ENCODE data around the gene MOSPD3. TPM values are rescaled to one million over a fixed set of nuclear protein-coding genes. Genes with fewer than 3 reads are reported as not detected.
A peak's percentile ranks its signal among the peaks of the same experiment; 100 is the strongest.

MOSPD3 gene
- polyA plus RNA-seq, 1 of the 3 experiments (the other 2 are of a cell fraction) = 61.7 TPM

GRCh38 chr7:100639995-100640516, 27.7 kb downstream of the MOSPD3 start:
- H3K79me2 ChIP-seq (ENCODE audit: insufficient read depth) = no peaks in the 10 kb centered on the region
- CTCF ChIA-PET = interaction anchor here (1.1 to 3.8 kb wide), 3 partner anchors 11 to 52 kb away, joined by 3 to 19 read pairs (median 6); no protein-coding TSS in a partner anchor
- H3K27ac ChIP-seq (ENCODE audit: low read depth in 2 of 2, low read length in 1 of 2) = no peak overlapping the region
- no peaks in the 10 kb centered on the region for H3K9me2 ChIP-seq
- H3K4me2 ChIP-seq = no peak overlapping the region
- no peak for DNase-seq
- no peaks in the 10 kb centered on the region for H3K9me3 ChIP-seq
- no peak overlapping the region for H3K9ac ChIP-seq
- H3F3A ChIP-seq (replicated peaks; ENCODE audit: insufficient read depth) = no peaks in the 10 kb centered on the region
- H3K36me3 ChIP-seq (replicated peaks in 1 of 2; ENCODE audit: control insufficient read depth in 1 of 2, insufficient read depth in 2 of 2, low read length in 1 of 2) = no peaks in the 10 kb centered on the region
- peaks cover 0 to 9% of the 10 kb centered on the region in 2 experiments; a peak in 1 of 4 replicates for H3K4me1 ChIP-seq (ENCODE audit: control insufficient read depth in 1 of 2, insufficient read depth in 2 of 2, low read depth in 1 of 2, low read length in 1 of 2)
- no peak overlapping the region for H3K4me3 ChIP-seq (ENCODE audit: low read depth in 2 of 2, low read length in 1 of 2)
- TF ChIP-seq ELF1 (IDR thresholded peaks at IDR 0.05) (no peak), SMC3 (IDR thresholded peaks at IDR 0.05; ENCODE audit: low read depth, low read length) (no peak), MXI1 (IDR thresholded peaks at IDR 0.05; ENCODE audit: low read depth, low read length) (no peak)
- no peaks in the 10 kb centered on the region for H3K27me3 ChIP-seq (ENCODE audit: insufficient read depth)
- H4K20me1 ChIP-seq (ENCODE audit: insufficient read depth) = no peaks in the 10 kb centered on the region
- WGBS (ENCODE audit: low lambda C conversion rate) = 87% methylated on average over 17 of the region's 17 CpGs
- POLR2A ChIA-PET = no interaction called here
- H2AFZ ChIP-seq (ENCODE audit: low read depth) = no peak overlapping the region

GRCh38 chr7:100640517-100641440, 28.4 kb downstream of the MOSPD3 start:
- no peak overlapping the region for H3K4me3 ChIP-seq (ENCODE audit: low read depth in 2 of 2, low read length in 1 of 2)
- H3K9ac ChIP-seq = no peak overlapping the region
- H3K9me2 ChIP-seq = no peaks in the 10 kb centered on the region
- H3K27ac ChIP-seq (ENCODE audit: low read depth in 2 of 2, low read length in 1 of 2) = no peak overlapping the region
- no peak overlapping the region for H3K4me2 ChIP-seq
- POLR2A ChIA-PET = no interaction called here
- no peak for TF ChIP-seq FOXJ3 (CRISPR knock-in tag; IDR thresholded peaks at IDR 0.05)
- no peak for TF ChIP-seq RCOR1 (IDR thresholded peaks at IDR 0.05; ENCODE audit: low read length)
- no peak for TF ChIP-seq EZH2phosphoT487 (IDR thresholded peaks at IDR 0.05; ENCODE audit: borderline replicate concordance, low read depth)
- TF ChIP-seq NRF1 (IDR thresholded peaks at IDR 0.05; ENCODE audit: low read depth, low read length) = no peak
- TF ChIP-seq FOSL2 (IDR thresholded peaks at IDR 0.05; ENCODE audit: borderline replicate concordance, low read depth) = no peak
- TF ChIP-seq CHD2 (IDR thresholded peaks at IDR 0.05; ENCODE audit: low read length, partially characterized antibody) = no peak
- TF ChIP-seq GATA2 (CRISPR knock-in tag; IDR thresholded peaks at IDR 0.05) = no peak
- TF ChIP-seq RAD21 (IDR thresholded peaks at IDR 0.05; ENCODE audit: low read length) = no peak
- TF ChIP-seq RXRA (IDR thresholded peaks at IDR 0.05; ENCODE audit: borderline replicate concordance, low read depth) = no peak
- TF ChIP-seq JUND (IDR thresholded peaks at IDR 0.05) = no peak
- TF ChIP-seq POLR2AphosphoS5 (IDR thresholded peaks at IDR 0.05; ENCODE audit: low read depth, low read length) = no peak
- no peak for TF ChIP-seq PBX3 (IDR thresholded peaks at IDR 0.05)
- TF ChIP-seq EP300 (IDR thresholded peaks at IDR 0.05; ENCODE audit: borderline replicate concordance in 1 of 2, low read depth in 1 of 2, low read length in 1 of 2) = no peak
- no peak for TF ChIP-seq MEF2A (IDR thresholded peaks at IDR 0.05; ENCODE audit: borderline replicate concordance, low read depth)
- TF ChIP-seq MXI1 (IDR thresholded peaks at IDR 0.05; ENCODE audit: low read depth, low read length) = no peak
- TF ChIP-seq SIN3A (IDR thresholded peaks at IDR 0.05; ENCODE audit: borderline replicate concordance, low read depth, low read length) = no peak
- no peak for TF ChIP-seq USF1 (IDR thresholded peaks at IDR 0.05; ENCODE audit: borderline replicate concordance, low read depth)
- DNase-seq = peak; percentile 47
- no peaks in the 10 kb centered on the region for H3K27me3 ChIP-seq (ENCODE audit: insufficient read depth)
- peaks cover 0 to 9% of the 10 kb centered on the region in 2 experiments; a peak in 1 of 4 replicates for H3K4me1 ChIP-seq (ENCODE audit: control insufficient read depth in 1 of 2, insufficient read depth in 2 of 2, low read depth in 1 of 2, low read length in 1 of 2)
- 75% methylated on average over 23 of the region's 24 CpGs for WGBS (ENCODE audit: low lambda C conversion rate)
- H2AFZ ChIP-seq (ENCODE audit: low read depth) = no peak overlapping the region
- no peaks in the 10 kb centered on the region for H3K9me3 ChIP-seq
- H3K79me2 ChIP-seq (ENCODE audit: insufficient read depth) = no peaks in the 10 kb centered on the region
- H3F3A ChIP-seq (replicated peaks; ENCODE audit: insufficient read depth) = no peaks in the 10 kb centered on the region
- CTCF ChIA-PET = interaction anchor here (1.1 to 3.8 kb wide), 3 partner anchors 11 to 51 kb away, joined by 3 to 19 read pairs (median 11); partner anchors contain the start of gene ACTL6B
- H3K36me3 ChIP-seq (replicated peaks in 1 of 2; ENCODE audit: control insufficient read depth in 1 of 2, insufficient read depth in 2 of 2, low read length in 1 of 2) = no peaks in the 10 kb centered on the region
- H4K20me1 ChIP-seq (ENCODE audit: insufficient read depth) = no peaks in the 10 kb centered on the region

Data from SK-N-SH (cell line).